A673 (cell line): ENCODE measurements around the gene GRAMD2A. TPM values are rescaled to one million over a fixed set of nuclear protein-coding genes. Genes with fewer than 3 reads are reported as not detected.

ENCODE experiments used
- BruUV-seq: library from RNA; stranded (reverse); fragments of 400-500 nt; replicated peaks from 2 replicates; lab custom pipeline; 2021; lab: Mats Ljungman, UMichigan
- CTCF ChIA-PET: fragments of 300-600 bp; sonication (Branson Sonifier 250); formaldehyde crosslinking; loops from one replicate; lab custom pipeline; 2022; ENCODE audit warnings: antibody characterized with exemption; lab: Charles Lee
- POLR2A ChIA-PET: fragments of 300-600 bp; sonication (Branson Sonifier 250); formaldehyde crosslinking; loops from one replicate; lab custom pipeline; 2022; ENCODE audit warnings: antibody characterized with exemption; ENCODE audit not compliant: low non-redundant PET; lab: Charles Lee
- DNase-seq: peaks from one replicate; pipeline ENCODE4 v3.0.0-alpha.2; 2015; ENCODE audit warnings: low spot score
- H3K27ac ChIP-seq: fragments of 200-600 bp; sonication (generic); 2 replicates; pipeline ENCODE4 v1.5.1; 2016; ENCODE audit warnings: mixed run types, low read depth, mild to moderate bottlenecking, mixed read lengths, antibody characterized with exemption, low read length; ENCODE audit not compliant: poor library complexity, severe bottlenecking
- H3K27me3 ChIP-seq: fragments of 200-600 bp; sonication (generic); replicated peaks from 2 replicates; pipeline ENCODE4 v1.6.1; 2017; ENCODE audit warnings: mixed run types, low read depth, mild to moderate bottlenecking, mixed read lengths, antibody characterized with exemption, low read length; ENCODE audit not compliant: insufficient read depth, poor library complexity
- H3K36me3 ChIP-seq: fragments of 200-600 bp; sonication (generic); 2 replicates; pipeline ENCODE4 v1.6.1; 2016; ENCODE audit warnings: mixed run types, mild to moderate bottlenecking, mixed read lengths, antibody characterized with exemption, low read length; ENCODE audit not compliant: insufficient read depth, poor library complexity, severe bottlenecking
- H3K4me1 ChIP-seq: fragments of 200-600 bp; sonication (generic); 2 replicates; pipeline ENCODE4 v1.6.1; 2017; ENCODE audit warnings: mixed run types, mild to moderate bottlenecking, mixed read lengths, antibody characterized with exemption, low read length; ENCODE audit not compliant: insufficient read depth, poor library complexity, severe bottlenecking
- H3K4me3 ChIP-seq: fragments of 200-600 bp; sonication (generic); 2 replicates; pipeline ENCODE4 v1.5.1; 2016; ENCODE audit warnings: low read depth, mixed run types, mild to moderate bottlenecking, mixed read lengths, low read length; ENCODE audit not compliant: poor library complexity, severe bottlenecking
- H3K9me3 ChIP-seq: fragments of 200-600 bp; sonication (generic); 2 replicates; pipeline ENCODE4 v1.6.1; 2016; ENCODE audit warnings: mixed run types, low read depth, mild to moderate bottlenecking, mixed read lengths, antibody characterized with exemption, low read length; ENCODE audit not compliant: poor library complexity, severe bottlenecking
- CTCF ChIP-seq: fragments of 300-800, 200-600 bp; sonication (generic); conservative IDR thresholded peaks from 2 replicates; pipeline ENCODE4 v1.5.1; 2017; ENCODE audit warnings: low read depth, mild to moderate bottlenecking, antibody characterized with exemption, low read length, moderate library complexity, mixed read lengths
- EZH2 ChIP-seq: fragments of 200-600 bp; sonication (generic); IDR thresholded peaks from 2 replicates; pipeline ENCODE4 v1.6.1; 2017; ENCODE audit warnings: borderline replicate concordance, low read depth, mild to moderate bottlenecking, mixed read lengths, antibody characterized with exemption, low read length; ENCODE audit not compliant: poor library complexity, severe bottlenecking
- intact Hi-C: fragments of 100-400 bp; cut with micrococcal nuclease; formaldehyde crosslinking; loops from one replicate; pipeline ENCODE4 v1.10.0; 2022; ENCODE audit not compliant: unreplicated experiment
- total RNA-seq: library from RNA; stranded (reverse); gene quantifications from 2 replicates; pipeline ENCODE4 v1.2.3, GENCODE V29; 2021

The GRAMD2A gene
- total RNA-seq, 1 experiment from 2014 or later, result 0.43 TPM

- intact Hi-C loops, result loop anchor here (10.0 kb wide), 1 partner anchor 243 kb away; the partner anchor contains the start of gene ARIH1
- DNase-seq, result peak; percentile 70
- ChIA-PET POLR2A (no interaction called here), CTCF (no interaction called here)
- Histone ChIP-seq H3K27me3 (no peaks in the 10 kb centered on the region), H3K27ac (peak overlapping the region; percentile 92), H3K4me1 (peaks cover 24% of the 10 kb centered on the region), H3K36me3 (peaks cover 4% of the 10 kb centered on the region), H3K4me3 (peak overlapping the region; percentile 91), H3K9me3 (no peaks in the 10 kb centered on the region)
- TSS peak; percentile 84 for BruUV-seq
- TF ChIP-seq EZH2 (no peak), CTCF (no peak)
Measured at GRCh38 chr15:72231833-72232478, 34.4 kb upstream of the GRAMD2A start.

GRCh38 chr15:72231066-72231832, 33.7 kb upstream of the GRAMD2A start, which contains the start of gene PKM:
Gene PKM, minus strand, starts transcription at chr15:72231190. Its CDS starts 12,093 bp downstream, at chr15:72219097.
- no TSS peak for BruUV-seq
- TF ChIP-seq CTCF (no peak), EZH2 (no peak)
- Histone ChIP-seq H3K4me3 (peak within 1 kb of the TSS; percentile 91), H3K4me1 (peaks cover 27% of the 10 kb centered on the region), H3K27me3 (no peaks in the 10 kb centered on the region), H3K36me3 (peaks cover 4% of the 10 kb centered on the region), H3K27ac (peak within 1 kb of the TSS; percentile 92), H3K9me3 (no peaks in the 10 kb centered on the region)
- peak; percentile 99 for DNase-seq
- ChIA-PET CTCF (no interaction called here), POLR2A (no interaction called here)
- intact Hi-C loops, result loop anchor here (10.0 kb wide), 1 partner anchor 244 kb away; the partner anchor contains the start of gene ARIH1

- no peaks in the 10 kb centered on the region for H3K9me3 ChIP-seq
- CTCF ChIA-PET, result no interaction called here
- no peak for TF ChIP-seq EZH2
- TF ChIP-seq CTCF, result no peak
- peaks cover 7% of the 10 kb centered on the region for H3K36me3 ChIP-seq
- intact Hi-C loops, result loop anchor here (10.0 kb wide), 1 partner anchor 244 kb away; the partner anchor contains the start of gene ARIH1
- H3K27me3 ChIP-seq, result no peaks in the 10 kb centered on the region
- no TSS peak for BruUV-seq
- peak overlapping the region; percentile 92 for H3K27ac ChIP-seq
- peak overlapping the region; percentile 91 for H3K4me3 ChIP-seq
- POLR2A ChIA-PET, result no interaction called here
- peaks cover 35% of the 10 kb centered on the region for H3K4me1 ChIP-seq
- peak; percentile 91 for DNase-seq
Measured at GRCh38 chr15:72230197-72231065, 32.8 kb upstream of the GRAMD2A start.
